ENCODE results near the gene MAN2A2. TPM values are rescaled to one million over a fixed set of nuclear protein-coding genes. Genes with fewer than 3 reads are reported as not detected.

The MAN2A2 gene
- total and polyA plus RNA-seq, 2 of the 8 experiments (the other 6 are each of a cell fraction or from before 2014, with no cell fraction given): 23.1 to 29.7 TPM

GRCh38 chr15:90936823-90937222 is 33.7 kb downstream of the MAN2A2 start:
- Histone ChIP-seq H3K14ac (ENCODE audit: insufficient read length) (no peak overlapping the region), H3K9me3 (ENCODE audit: insufficient read depth in 2 of 2, low read depth in 1 of 2, low read length in 1 of 2) (no peaks in the 10 kb centered on the region), H3K18ac (ENCODE audit: extremely low read depth, low read length) (no peak overlapping the region), H3K27me3 (replicated peaks in 1 of 4; ENCODE audit: control insufficient read depth in 3 of 4, extremely low read depth in 1 of 4, insufficient read depth in 3 of 4, low read length in 3 of 4) (0 out of 7 replicates have a peak, but pooled peaks cover 0 to 4% (median 0%) of the 10 kb centered on the region in 4 experiments), H3K4me2 (ENCODE audit: insufficient read depth in 1 of 2, low read depth in 2 of 2, low read length in 2 of 2) (no peak overlapping the region), H2BK12ac (ENCODE audit: low read depth, low read length) (no peak overlapping the region), H3K23me2 (ENCODE audit: low read depth, low read length) (peaks cover 11% of the 10 kb centered on the region; the same call in 1 of the 2 replicates), H4K5ac (ENCODE audit: insufficient read length, low read depth, low read length) (no peak overlapping the region), H2BK5ac (ENCODE audit: low read depth, low read length) (no peak overlapping the region), H3K4me1 (replicated peaks in 1 of 4; ENCODE audit: control insufficient read depth in 3 of 4, insufficient read depth in 4 of 4, low read length in 3 of 4) (peaks cover 0 to 11% (median 6%) of the 10 kb centered on the region in 4 experiments; a peak in 6 of 7 replicates), H3K4me3 (ENCODE audit: extremely low read depth in 1 of 4, insufficient read depth in 2 of 4, low read depth in 3 of 4, low read length in 4 of 4) (no peak overlapping the region), H3K4ac (replicated peaks; ENCODE audit: insufficient read length, low read depth, low read length) (no peak overlapping the region), H3K79me2 (ENCODE audit: control insufficient read depth in 1 of 2, insufficient read depth in 2 of 2, low read length in 2 of 2) (no peaks in the 10 kb centered on the region), H2AK5ac (ENCODE audit: low read depth, low read length) (no peak overlapping the region), H3K79me1 (ENCODE audit: low read depth, low read length) (no peaks in the 10 kb centered on the region), H2BK20ac (ENCODE audit: low read length) (no peak overlapping the region), H3K23ac (ENCODE audit: insufficient read length) (no peak overlapping the region), H2BK15ac (ENCODE audit: low read length) (no peak overlapping the region), H2AFZ (ENCODE audit: low read length) (no peak overlapping the region), H2BK120ac (replicated peaks; ENCODE audit: low read depth, low read length) (no peak overlapping the region), H3K36me3 (ENCODE audit: control insufficient read depth in 2 of 4, insufficient read depth in 4 of 4, low read length in 3 of 4) (peaks cover 2 to 31% (median 18%) of the 10 kb centered on the region in 4 experiments; a peak in 7 of 8 replicates), H3K9ac (replicated peaks in 1 of 4; ENCODE audit: extremely low read depth in 1 of 4, low read depth in 3 of 4, low read length in 3 of 4) (no peak overlapping the region), H4K20me1 (replicated peaks in 1 of 2; ENCODE audit: control insufficient read depth in 1 of 2, insufficient read depth in 2 of 2, low read length in 2 of 2) (peaks cover 0 to 4% of the 10 kb centered on the region in 2 experiments), H3K56ac (replicated peaks; ENCODE audit: insufficient read length, low read depth, low read length) (no peak overlapping the region), H3K27ac (ENCODE audit: low read depth, low read length) (no peak overlapping the region), H4K91ac (replicated peaks; ENCODE audit: insufficient read length, low read length) (no peak overlapping the region), H4K8ac (ENCODE audit: extremely low read depth, insufficient read depth, low read length) (no peak overlapping the region)
- CTCF ChIA-PET (ENCODE audit: partially characterized antibody): interaction anchor here (0.9 to 20.7 kb wide), 8 partner anchors 8 to 120 kb away, joined by 3 to 306 read pairs (median 38); partner anchors contain the start of genes FES, MAN2A2 and RCCD1
- WGBS, 2 experiments (ENCODE audit: extremely low coverage in 1 of 2, insufficient coverage in 1 of 2, insufficient read length in 1 of 2, insufficient replicate concordance in 2 of 2, low coverage in 1 of 2, low lambda C conversion rate in 2 of 2, missing lambda C conversion rate in 1 of 2): 95% methylated on average over 1 of the region's 1 CpG; no CpG with 5 or more reads in 1 of the 2 experiments
- DNase-seq (ENCODE audit: low read depth in 1 of 2, low spot score in 2 of 2) (no peak), FAIRE-seq (no peak)
- POLR2A ChIA-PET (ENCODE audit: partially characterized antibody): interaction anchor here (0.7 kb wide), 1 partner anchor 18 kb away, joined by 3 read pairs; the partner anchor contains the start of gene RCCD1
- TF ChIP-seq JUND (IDR thresholded peaks at IDR 0.05; ENCODE audit: low read length) (no peak), POLR2AphosphoS5 (IDR thresholded peaks at IDR 0.05; ENCODE audit: low read depth, low read length) (no peak), RNF2 (IDR thresholded peaks at IDR 0.05; ENCODE audit: borderline replicate concordance, low read depth, low read length, missing control alignments, poor library complexity, severe bottlenecking) (no peak), SP4 (IDR thresholded peaks at IDR 0.05; ENCODE audit: low read length) (no peak), NRF1 (IDR thresholded peaks at IDR 0.05; ENCODE audit: low read depth, low read length) (no peak), KDM4A (IDR thresholded peaks at IDR 0.05; ENCODE audit: low read depth, low read length, severe bottlenecking) (no peak), CBX5 (IDR thresholded peaks at IDR 0.05; ENCODE audit: low read depth, low read length) (no peak), BACH1 (IDR thresholded peaks at IDR 0.05; ENCODE audit: low read length) (no peak), CEBPB (IDR thresholded peaks at IDR 0.05; ENCODE audit: low read depth, low read length) (no peak), GTF2F1 (IDR thresholded peaks at IDR 0.05; ENCODE audit: borderline replicate concordance, low read depth, low read length) (no peak), CTBP2 (IDR thresholded peaks at IDR 0.05; ENCODE audit: borderline replicate concordance, insufficient read depth, insufficient read length, low read length) (no peak), SRF (IDR thresholded peaks at IDR 0.05; ENCODE audit: low read depth, low read length) (no peak), PHF8 (conservative IDR thresholded peaks at IDR 0.05; ENCODE audit: low read depth, low read length) (no peak), TBP (IDR thresholded peaks at IDR 0.05; ENCODE audit: low read depth, low read length) (no peak), SIX5 (IDR thresholded peaks at IDR 0.05; ENCODE audit: low read depth, low read length) (no peak)
